ENCODE data around the gene TACC2.

GRCh38 chr10:121984463-121984862 is 4.5 kb upstream of the TACC2 start:
- TF ChIP-seq TRIM25 (IDR thresholded peaks at IDR 0.05; ENCODE audit: borderline replicate concordance) = no peak
- no peak for TF ChIP-seq YY1 (IDR thresholded peaks at IDR 0.05; ENCODE audit: borderline replicate concordance in 1 of 3, control insufficient read depth in 1 of 3, extremely low read depth in 1 of 3, insufficient read depth in 3 of 3, insufficient read length in 1 of 3, insufficient replicate concordance in 2 of 3, low read depth in 1 of 3, low read length in 2 of 3)
- no peak for TF ChIP-seq ZNF668 (CRISPR knock-in tag; IDR thresholded peaks at IDR 0.05)
- no peak for TF ChIP-seq ZNF354B (CRISPR knock-in tag; IDR thresholded peaks at IDR 0.05)
- no peak for TF ChIP-seq LEF1 (IDR thresholded peaks at IDR 0.05)
- no peak for TF ChIP-seq JUNB (CRISPR knock-in tag; conservative IDR thresholded peaks at IDR 0.05)
- TF ChIP-seq NR2C2 (CRISPR knock-in tag; IDR thresholded peaks at IDR 0.05) = no peak
- no peak for TF ChIP-seq NR2C2 (tag; IDR thresholded peaks at IDR 0.05)
- no peak for TF ChIP-seq BRCA1 (IDR thresholded peaks at IDR 0.05)
- TF ChIP-seq BRCA1 (CRISPR knock-in tag; IDR thresholded peaks at IDR 0.05) = no peak
- TF ChIP-seq PHF20 (IDR thresholded peaks at IDR 0.05; ENCODE audit: partially characterized antibody) = no peak
